Heart left ventricle (tissue), 13 donors: Measurements from ENCODE around the gene CAST.

Experiments
- POLR2A ChIP-seq, 2 donors: fragments of 450-650 bp; IDR thresholded peaks; one replicate each; pipeline ENCODE4 v1.6.1; 2017; ENCODE audit warnings: antibody characterized with exemption in 2 of 2, mild to moderate bottlenecking in 2 of 2, moderate library complexity in 2 of 2
- TF ChIP-seq, protein P1 (sequence below), 12 donors: fragments of 200-600 bp; sonication (generic) in 4 of 12; IDR thresholded peaks; one replicate each; pipeline versions ENCODE4 v1.5.0 to v1.8.0; 2018 to 2022; ENCODE audit warnings: antibody characterized with exemption in 12 of 12, mild to moderate bottlenecking in 5 of 12
- donor health status: ischemic (EF 13 %, LVEDD 7.1; RV severe dilation, severe dysfunction).
- donor health status: DM: no; HTN: yes; CAD: no.
- donor health status: DM: no; HTN: no; CAD: no.
- donor health status: ischemic (EF 25% LVEDD 6.9; RV normal size, moderate dysfunction).
- donor health status: ischemic (EF 25% LVEDD 5.7; RV mildly dilated, moderate dysfunction).
- donor health status: ischemic (EF 35%, LVEDD 5.7; RV mildly dilated, moderate dysfunction).
- donor health status: nonischemic (EF 11% LVEDD 7.7; RV severe dilation, severe dysfunction).
- donor health status: DM: yes; HTN: yes; CAD: no.
- donor health status: PGD.
- donor health status: ischemic (EF 29% LVEDD 5.4; RV normal size, mild dysfunction).
- donor health status: nonischemic (EF 23%, LVEDD 6.1; RV moderate dilation, normal function).

DNA sequence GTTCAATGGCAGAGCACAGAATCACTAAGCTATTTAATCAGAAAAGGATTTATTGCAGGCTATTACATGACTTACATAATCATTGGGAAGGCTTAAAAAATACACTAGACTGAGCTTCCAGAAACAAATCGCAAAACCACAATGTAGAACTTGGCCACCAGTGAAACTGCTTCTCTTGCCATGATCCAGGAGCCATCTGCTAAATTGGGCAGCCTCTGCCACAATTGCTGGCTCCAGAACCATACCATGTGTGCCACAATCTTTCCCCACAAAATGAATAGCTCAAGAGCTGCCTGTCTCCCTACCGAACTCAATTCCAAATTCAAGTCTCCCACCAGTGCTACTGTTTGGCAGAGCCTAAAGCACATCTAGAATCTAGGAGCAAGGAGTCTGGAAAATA is 155.3 kb downstream of the CAST start:
- TF ChIP-seq, protein P1, sequence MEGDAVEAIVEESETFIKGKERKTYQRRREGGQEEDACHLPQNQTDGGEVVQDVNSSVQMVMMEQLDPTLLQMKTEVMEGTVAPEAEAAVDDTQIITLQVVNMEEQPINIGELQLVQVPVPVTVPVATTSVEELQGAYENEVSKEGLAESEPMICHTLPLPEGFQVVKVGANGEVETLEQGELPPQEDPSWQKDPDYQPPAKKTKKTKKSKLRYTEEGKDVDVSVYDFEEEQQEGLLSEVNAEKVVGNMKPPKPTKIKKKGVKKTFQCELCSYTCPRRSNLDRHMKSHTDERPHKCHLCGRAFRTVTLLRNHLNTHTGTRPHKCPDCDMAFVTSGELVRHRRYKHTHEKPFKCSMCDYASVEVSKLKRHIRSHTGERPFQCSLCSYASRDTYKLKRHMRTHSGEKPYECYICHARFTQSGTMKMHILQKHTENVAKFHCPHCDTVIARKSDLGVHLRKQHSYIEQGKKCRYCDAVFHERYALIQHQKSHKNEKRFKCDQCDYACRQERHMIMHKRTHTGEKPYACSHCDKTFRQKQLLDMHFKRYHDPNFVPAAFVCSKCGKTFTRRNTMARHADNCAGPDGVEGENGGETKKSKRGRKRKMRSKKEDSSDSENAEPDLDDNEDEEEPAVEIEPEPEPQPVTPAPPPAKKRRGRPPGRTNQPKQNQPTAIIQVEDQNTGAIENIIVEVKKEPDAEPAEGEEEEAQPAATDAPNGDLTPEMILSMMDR (IDR thresholded peaks at IDR 0.05) = no peak
- no peak for TF ChIP-seq POLR2A (IDR thresholded peaks at IDR 0.05)
